Body of pancreas (tissue), 4 donors: Measurements from ENCODE around the gene RBM48. TPM values are rescaled to one million over a fixed set of nuclear protein-coding genes. Genes with fewer than 3 reads are reported as not detected.

Experiments
- ATAC-seq: fragments of 150-250 bp; one replicate; pipeline ENCODE4 v1.9.1; 2016
- DNase-seq, 4 donors: peaks; one replicate each; pipeline ENCODE4 v3.0.0-alpha.2; 2019
- H3K27ac ChIP-seq, 4 donors: fragments of 200-600 bp; sonication (generic); 1 replicate in 3 of 4; 2 replicates in 1 of 4; pipeline versions ENCODE4 v1.5.1 to v1.6.1; 2016 to 2019; ENCODE audit warnings: mild to moderate bottlenecking in 1 of 4, mixed read lengths in 1 of 4, moderate library complexity in 1 of 4
- H3K27me3 ChIP-seq, 2 donors: fragments of 200-600 bp; sonication (generic); one replicate each; pipeline ENCODE4 v1.6.0; 2016; ENCODE audit warnings: mild to moderate bottlenecking in 1 of 2
- H3K36me3 ChIP-seq, 2 donors: fragments of 200-600 bp; sonication (generic); replicated peaks in 1 of 2; 2 replicates each; pipeline ENCODE4 v1.5.1; 2016; ENCODE audit warnings: low read depth in 2 of 2; ENCODE audit not compliant: insufficient read depth in 1 of 2
- H3K4me1 ChIP-seq: fragments of 200-600 bp; sonication (generic); one replicate; pipeline ENCODE4 v1.6.0; 2016
- H3K4me3 ChIP-seq, 2 donors: fragments of 200-600 bp; sonication (generic); 1 replicate in 1 of 2; 2 replicates in 1 of 2; pipeline ENCODE4 v1.5.1; 2016 to 2019
- H3K9me3 ChIP-seq, 3 donors: fragments of 200-600 bp; sonication (generic); 1 replicate in 2 of 3; 2 replicates in 1 of 3; pipeline ENCODE4 v1.5.1; 2016
- CTCF ChIP-seq, 7 experiments: fragments of 450-650 bp in 4 of 7; fragments of 200-600 bp in 3 of 7; sonication (generic) in 3 of 7; IDR thresholded peaks; one replicate each; pipeline ENCODE4 v1.5.1; 2016 to 2019; ENCODE audit warnings: antibody characterized with exemption in 7 of 7
- POLR2A ChIP-seq, 3 donors: fragments of 450-650 bp; IDR thresholded peaks; one replicate each; pipeline ENCODE4 v1.6.1; 2016; ENCODE audit warnings: antibody characterized with exemption in 3 of 3, mild to moderate bottlenecking in 2 of 3
- WGBS, 2 donors: methylation state at CpG; one replicate each; pipeline ENCODE4 v1.1.5; 2017; 5-methylcytosine and 5-hydroxymethylcytosine counted together
- intact Hi-C: fragments of 100-400 bp; cut with DNase I; formaldehyde crosslinking; loops from one replicate; pipeline ENCODE4 v1.15.1; 2023
- total RNA-seq, 2 donors: library from RNA; depleted of rRNA; stranded (reverse); fragments of >200 nt; gene quantifications; one replicate each; pipeline ENCODE4 v1.1.0, GENCODE V29; 2016

The RBM48 gene
- total RNA-seq, 2 donors from 2014 or later: 9.3 to 14.2 TPM

DNA sequence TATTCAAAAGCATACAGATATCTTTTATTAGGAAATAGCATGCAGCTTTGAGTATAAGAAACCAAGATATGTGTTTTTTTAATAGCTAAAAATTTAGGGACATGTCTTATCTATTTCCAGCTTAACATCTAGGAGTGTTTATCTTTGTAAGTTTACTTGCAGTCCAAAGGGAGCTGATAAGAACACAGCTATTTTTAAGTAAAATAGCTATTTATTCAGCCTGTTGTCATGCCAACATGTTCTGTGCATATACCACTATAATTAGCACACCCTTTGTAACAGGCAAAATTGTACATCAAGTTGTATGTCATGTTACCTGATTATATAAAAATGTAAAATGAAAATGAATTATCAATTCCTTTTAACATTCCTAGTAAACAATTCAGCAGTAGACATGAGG lies 32.0 kb downstream of the RBM48 start:
- Histone ChIP-seq H3K27ac (no peak overlapping the region), H3K27me3 (no peaks in the 10 kb centered on the region), H3K36me3 (peaks cover 0 to 10% of the 10 kb centered on the region in 2 donors), H3K4me3 (no peak overlapping the region), H3K4me1 (no peaks in the 10 kb centered on the region), H3K9me3 (no peaks in the 10 kb centered on the region)
- DNase-seq (no peak), ATAC-seq (no peak)
- no peak for TF ChIP-seq POLR2A (IDR thresholded peaks at IDR 0.05)
- TF ChIP-seq CTCF (IDR thresholded peaks at IDR 0.05): no peak
- intact Hi-C loops: no loop called here

GRCh38 chr7:92563345-92563744 lies 34.8 kb downstream of the RBM48 start:
- Histone ChIP-seq H3K9me3 (no peaks in the 10 kb centered on the region), H3K27me3 (no peaks in the 10 kb centered on the region), H3K36me3 (peaks cover 0 to 21% of the 10 kb centered on the region in 2 donors), H3K4me3 (no peak overlapping the region), H3K4me1 (no peaks in the 10 kb centered on the region), H3K27ac (no peak overlapping the region)
- ATAC-seq: no peak
- DNase-seq: no peak
- WGBS, 2 donors: 85 to 93% methylated on average over 2 of the region's 2 CpGs
- TF ChIP-seq CTCF (IDR thresholded peaks at IDR 0.05) (no peak), POLR2A (IDR thresholded peaks at IDR 0.05) (no peak)
- intact Hi-C loops: no loop called here

GRCh38 chr7:92567460-92567859 lies 38.9 kb downstream of the RBM48 start:
- Histone ChIP-seq H3K27me3 (no peaks in the 10 kb centered on the region), H3K4me3 (no peak overlapping the region), H3K4me1 (no peaks in the 10 kb centered on the region), H3K27ac (no peak overlapping the region), H3K9me3 (no peaks in the 10 kb centered on the region), H3K36me3 (peaks cover 0 to 27% of the 10 kb centered on the region in 2 donors)
- 93 to 94% methylated on average over 6 of the region's 6 CpGs for WGBS, 2 donors
- ATAC-seq: no peak
- intact Hi-C loops: no loop called here
- no peak for DNase-seq
- TF ChIP-seq CTCF (IDR thresholded peaks at IDR 0.05) (no peak), POLR2A (IDR thresholded peaks at IDR 0.05) (no peak)

DNA sequence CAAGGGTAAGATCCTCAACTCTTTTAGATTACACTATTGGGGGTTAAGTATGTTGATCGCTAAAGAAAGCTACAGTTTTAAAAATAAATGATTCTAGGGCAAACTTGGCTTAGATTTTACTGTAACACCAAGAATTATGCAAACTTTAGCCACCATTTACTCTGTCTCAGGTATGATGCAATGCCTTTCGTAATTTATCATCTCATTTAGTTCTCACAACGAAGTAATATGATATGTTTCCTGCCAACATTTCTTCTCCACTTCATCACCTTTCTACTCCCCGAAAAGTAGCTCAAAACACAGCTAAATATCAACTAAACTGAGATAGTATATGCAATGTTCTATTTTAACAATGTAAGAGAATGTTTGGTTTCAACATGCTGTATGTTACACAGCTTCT lies 40.5 kb downstream of the RBM48 start:
- no peak overlapping the region for H3K27ac ChIP-seq
- peaks cover 0 to 21% of the 10 kb centered on the region in 2 donors for H3K36me3 ChIP-seq
- ATAC-seq (no peak), DNase-seq (no peak)
- TF ChIP-seq POLR2A (IDR thresholded peaks at IDR 0.05) (no peak), CTCF (IDR thresholded peaks at IDR 0.05) (no peak)
- intact Hi-C loops: no loop called here
- no peaks in the 10 kb centered on the region for H3K27me3 ChIP-seq
- H3K4me1 ChIP-seq: no peaks in the 10 kb centered on the region
- H3K4me3 ChIP-seq: no peak overlapping the region
- H3K9me3 ChIP-seq: no peaks in the 10 kb centered on the region
- WGBS, 2 donors: 64 to 79% methylated on average over 4 of the region's 4 CpGs

DNA sequence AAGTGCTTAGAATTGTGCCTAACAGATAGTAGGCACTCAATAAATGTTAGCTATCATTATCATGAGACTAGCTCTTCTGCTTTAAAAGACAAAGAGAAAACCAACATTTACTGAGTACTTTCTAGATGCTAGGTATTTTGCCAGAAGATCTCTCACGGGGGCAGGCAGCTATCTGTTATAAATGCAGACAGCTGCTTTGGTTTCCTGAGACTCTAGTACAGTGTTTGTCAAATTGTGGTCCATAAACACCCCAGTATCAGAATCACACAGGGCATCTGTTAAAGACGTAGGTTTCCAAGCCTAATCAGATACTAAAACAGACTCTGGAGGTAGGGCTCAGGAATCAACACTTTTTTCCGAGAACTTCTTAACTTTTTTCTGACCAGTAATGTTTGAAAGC lies 47.7 kb downstream of the RBM48 start:
- no peak for DNase-seq
- Histone ChIP-seq H3K27ac (no peak overlapping the region), H3K4me3 (no peak overlapping the region), H3K36me3 (peaks cover 19 to 24% of the 10 kb centered on the region in 2 donors), H3K27me3 (no peaks in the 10 kb centered on the region), H3K4me1 (peaks cover 8% of the 10 kb centered on the region), H3K9me3 (no peaks in the 10 kb centered on the region)
- TF ChIP-seq CTCF (IDR thresholded peaks at IDR 0.05) (no peak), POLR2A (IDR thresholded peaks at IDR 0.05) (no peak)
- 78 to 89% methylated on average over 3 of the region's 3 CpGs for WGBS, 2 donors
- intact Hi-C loops: no loop called here
- no peak for ATAC-seq
